Occipital lobe (tissue), 2 donors: ENCODE results near the gene PQBP1. TPM values are rescaled to one million over a fixed set of nuclear protein-coding genes. Genes with fewer than 3 reads are reported as not detected.
A peak's percentile ranks its signal among the peaks of the same experiment; 100 is the strongest.

ENCODE experiments used
- DNase-seq: peaks from one replicate; lab custom pipeline; 2025; lab: John Stamatoyannopoulos, UW
- total RNA-seq: library from RNA; depleted of rRNA; stranded (reverse); fragments of >200 nt; gene quantifications from one replicate; pipeline ENCODE4 v1.2.3, GENCODE V29; 2014

The PQBP1 gene
- total RNA-seq, 1 donor from 2014 or later, result 26.8 TPM

GRCh38 chrX:48901069-48901468 lies 3.3 kb downstream of the PQBP1 start:
- no peak for DNase-seq

- no peak for DNase-seq
These were observed 4.4 kb downstream of the PQBP1 start for GRCh38 chrX:48902135-48902534.

- no peak for DNase-seq
These were observed 5.0 kb downstream of the PQBP1 start for GRCh38 chrX:48902776-48903175.

GRCh38 chrX:48903290-48903689 lies 5.6 kb downstream of the PQBP1 start:
- no peak for DNase-seq

GRCh38 chrX:48904180-48904579 lies 6.5 kb downstream of the PQBP1 start:
- no peak for DNase-seq

GRCh38 chrX:48904626-48905025 lies 6.9 kb downstream of the PQBP1 start:
- no peak for DNase-seq

GRCh38 chrX:48905090-48905790 lies 7.5 kb downstream of the PQBP1 start:
- DNase-seq, result no peak

- no peak for DNase-seq
These were observed 10.9 kb downstream of the PQBP1 start for GRCh38 chrX:48908600-48908999.

GRCh38 chrX:48909703-48910294 lies 12.1 kb downstream of the PQBP1 start:
- no peak for DNase-seq

GRCh38 chrX:48910926-48911411 lies 13.2 kb downstream of the PQBP1 start:
- no peak for DNase-seq

GRCh38 chrX:48911412-48912182 lies 13.9 kb downstream of the PQBP1 start, which contains the start of gene SLC35A2:
Gene SLC35A2 (minus strand): TSS chrX:48911646. CDS start chrX:48911636, 10 bp downstream.
- peak; percentile 61 for DNase-seq

GRCh38 chrX:48913605-48914366 lies 16.1 kb downstream of the PQBP1 start:
- no peak for DNase-seq

- no peak for DNase-seq
These were observed 17.1 kb downstream of the PQBP1 start for GRCh38 chrX:48914593-48915493.

GRCh38 chrX:48917139-48918001 lies 19.6 kb downstream of the PQBP1 start:
- DNase-seq, result peak; percentile 74

GRCh38 chrX:48918301-48918642 lies 20.5 kb downstream of the PQBP1 start:
- DNase-seq, result no peak

GRCh38 chrX:48918643-48919340 lies 21.1 kb downstream of the PQBP1 start, which contains the start of gene PIM2:
Gene PIM2 (minus strand): TSS chrX:48919024. CDS start chrX:48918834, 190 bp downstream.
- DNase-seq, result peak; percentile 83

GRCh38 chrX:48919360-48919841 lies 21.7 kb downstream of the PQBP1 start:
- DNase-seq, result no peak

GRCh38 chrX:48919947-48920717 lies 22.4 kb downstream of the PQBP1 start:
- DNase-seq, result no peak
